Iris pigment epithelial cell (primary cell): Measurements from ENCODE around the gene ATP11A.
"Not testable (repeated sequence)": the region's sequence is repeated elsewhere in the genome, so short reads cannot be mapped to it uniquely, and the experiment has no call there.

Source experiments
- DNase-seq: peaks from one replicate; pipeline ENCODE4 v3.0.0-alpha.2; 2011; ENCODE audit warnings: low read depth

ATP11A gene

GRCh38 chr13:112800057-112800456 lies 110.2 kb downstream of the ATP11A start:
- DNase-seq, result no peak

- DNase-seq, result not testable (repeated sequence)
Measured at GRCh38 chr13:112800807-112801206, 111.0 kb downstream of the ATP11A start.

GRCh38 chr13:112802802-112803195 lies 113.0 kb downstream of the ATP11A start:
- DNase-seq, result no peak

- no peak for DNase-seq
Measured at GRCh38 chr13:112803422-112803821, 113.6 kb downstream of the ATP11A start.

GRCh38 chr13:112804374-112804773 lies 114.5 kb downstream of the ATP11A start:
- no peak for DNase-seq

GRCh38 chr13:112806739-112807652 lies 117.2 kb downstream of the ATP11A start:
- no peak for DNase-seq

- no peak for DNase-seq
Measured at GRCh38 chr13:112807653-112808376, 118.0 kb downstream of the ATP11A start.

GRCh38 chr13:112808377-112809140 lies 118.7 kb downstream of the ATP11A start:
- DNase-seq, result no peak

GRCh38 chr13:112809332-112810315 lies 119.8 kb downstream of the ATP11A start:
- no peak for DNase-seq

- no peak for DNase-seq
Measured at GRCh38 chr13:112810608-112811007, 120.8 kb downstream of the ATP11A start.

- no peak for DNase-seq
Measured at GRCh38 chr13:112812306-112813055, 122.6 kb downstream of the ATP11A start.

GRCh38 chr13:112813552-112813951 lies 123.7 kb downstream of the ATP11A start:
- no peak for DNase-seq

GRCh38 chr13:112814905-112815585 lies 125.2 kb downstream of the ATP11A start:
- peak; percentile 8 for DNase-seq

GRCh38 chr13:112815871-112816270 lies 126.0 kb downstream of the ATP11A start:
- DNase-seq, result no peak

- no peak for DNase-seq
Measured at GRCh38 chr13:112818040-112818697, 128.3 kb downstream of the ATP11A start.

- DNase-seq, result no peak
Measured at GRCh38 chr13:112818698-112819045, 128.8 kb downstream of the ATP11A start.

- DNase-seq, result no peak
Measured at GRCh38 chr13:112819111-112819510, 129.3 kb downstream of the ATP11A start.

- DNase-seq, result no peak
Measured at GRCh38 chr13:112819816-112820215, 130.0 kb downstream of the ATP11A start.

- DNase-seq, result no peak
Measured at GRCh38 chr13:112820318-112820717, 130.5 kb downstream of the ATP11A start.
